H1 (cell line): ENCODE measurements around the gene SLC28A2. TPM values are rescaled to one million over a fixed set of nuclear protein-coding genes. Genes with fewer than 3 reads are reported as not detected.

ENCODE experiments used
- POLR2AphosphoS5 ChIP-seq: IDR thresholded peaks from 2 replicates; pipeline ENCODE4 v1.6.1; 2011; ENCODE audit warnings: low read depth, low read length
- SUZ12 ChIP-seq: fragments of 200-600 bp; sonication (generic); IDR thresholded peaks from 2 replicates; pipeline ENCODE4 v1.6.1; 2012; ENCODE audit warnings: mild to moderate bottlenecking, inconsistent platforms, low read length, moderate library complexity, mixed read lengths
- YY1 ChIP-seq: IDR thresholded peaks from 2 replicates; pipeline ENCODE4 v1.6.1; 2011; ENCODE audit warnings: low read depth, mild to moderate bottlenecking, low read length
- polyA plus RNA-seq, 7 experiments: library from polyadenylated mRNA; depleted of rRNA in 3 of 7; stranded (reverse) in 5 of 7; unstranded in 2 of 7; fragments of >200 nt in 5 of 7; fragments of 200-250 nt in 2 of 7; gene quantifications; 1 replicate in 5 of 7; 2 replicates in 1 of 7; 4 replicates in 1 of 7; pipeline versions ENCODE4 v1.2.1 to v1.2.3, GENCODE V29; 2011 to 2013; ENCODE audit warnings: missing spikeins in 2 of 7, mixed read lengths in 2 of 7
- total RNA-seq: library from RNA; stranded (reverse); fragmentation: NEBNext Ultra II Directional; extraction: Animal tissue kit (Norgen Biotek cat#: 25700); gene quantifications from 2 replicates; pipeline ENCODE4 v1.2.1, GENCODE V29; 2021

The SLC28A2 gene
- total and polyA plus RNA-seq, 2 of the 8 experiments (the other 6 are each of a cell fraction or from before 2014, with no cell fraction given) = 0.11 TPM; not detected in 1

- TF ChIP-seq YY1 (no peak), SUZ12 (no peak), POLR2AphosphoS5 (no peak)
- TF ChIP-seq, all 59 proteins: peak for 0
Observed at GRCh38 chr15:45249125-45249780, 2.8 kb upstream of the SLC28A2 start (continued).
